NOMO-1 (cell line): ENCODE measurements around the gene SLC25A14.

ENCODE experiments used
- DNase-seq, 2 experiments: peaks; one replicate each; lab custom pipeline; 2025; ENCODE audit not compliant: unreplicated experiment in 2 of 2; lab: John Stamatoyannopoulos, UW

SLC25A14 gene

DNA sequence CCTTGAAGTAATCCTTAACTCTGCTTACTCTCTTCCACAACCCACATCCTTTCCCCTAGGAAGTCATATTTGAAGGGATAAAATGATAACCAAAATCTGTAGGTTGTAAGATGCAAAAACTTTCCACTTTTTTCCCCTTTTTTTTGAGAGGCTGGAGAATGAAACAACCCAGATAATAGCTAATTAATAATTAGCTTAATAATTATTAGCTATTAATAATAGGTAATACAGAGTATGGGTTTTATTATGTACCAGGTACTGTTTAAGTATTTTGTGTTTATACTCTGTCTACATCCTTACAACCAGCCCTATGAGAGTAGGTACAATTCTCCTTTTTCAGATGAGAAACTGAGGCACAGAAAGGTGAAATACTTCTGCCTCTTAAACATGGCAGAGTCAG lies 36.4 kb downstream of the SLC25A14 start:
- DNase-seq = no peak

DNA sequence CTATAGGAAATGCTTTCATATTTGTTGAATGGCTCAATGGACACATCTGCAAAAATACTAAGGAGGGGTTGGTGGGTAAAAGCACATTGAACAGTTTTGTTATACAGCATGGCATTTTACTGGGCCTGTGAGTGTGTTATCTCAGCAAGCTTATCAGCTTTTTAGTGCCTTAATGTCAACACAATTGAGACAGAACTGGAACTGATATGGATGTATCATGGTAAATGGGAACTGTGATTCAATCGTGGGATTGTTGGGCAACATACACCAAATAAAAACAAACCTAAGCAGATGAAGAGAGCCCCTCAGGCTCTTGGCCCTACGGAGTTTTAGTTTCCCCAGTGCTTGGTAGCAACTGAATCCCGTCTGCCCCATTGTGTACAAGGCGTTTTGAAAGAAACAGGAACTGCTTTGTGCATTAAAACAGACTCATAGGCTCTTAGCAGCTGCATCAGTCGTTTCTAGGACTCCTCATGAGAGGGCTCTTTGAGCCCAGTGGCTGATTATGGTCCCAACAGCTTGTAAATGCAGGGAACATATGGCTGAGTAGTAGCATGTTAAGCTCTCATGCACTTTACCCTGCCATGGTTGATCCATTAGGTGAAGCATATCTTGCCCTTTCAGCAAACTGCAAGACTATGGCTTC lies 38.4 kb downstream of the SLC25A14 start:
- DNase-seq = no peak

DNA sequence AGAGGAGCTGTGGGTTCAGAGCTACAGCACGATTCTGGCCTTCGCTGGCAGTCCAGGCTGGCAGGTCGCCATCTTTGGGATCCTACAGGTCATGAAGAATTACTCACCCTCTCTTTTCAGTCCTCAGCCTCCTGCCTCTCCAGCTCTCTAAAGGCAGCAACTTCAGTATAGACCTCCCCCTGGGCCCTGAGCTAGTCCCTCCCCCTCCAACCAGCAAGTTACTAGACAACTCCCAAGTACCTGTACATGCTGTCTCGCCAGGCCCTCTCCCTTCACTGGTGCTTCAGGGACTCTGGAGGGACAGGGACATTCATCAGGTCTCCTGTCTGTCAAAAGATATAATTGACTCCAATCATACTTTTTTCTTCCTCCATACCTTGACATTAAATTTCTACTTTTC lies 45.8 kb downstream of the SLC25A14 start, which contains the start of gene GPR119:
Gene GPR119, minus strand, starts transcription at position 155 of the 400 bp plus-strand sequence. CDS start 227 bp downstream, outside the sequence.
- DNase-seq = no peak

DNA sequence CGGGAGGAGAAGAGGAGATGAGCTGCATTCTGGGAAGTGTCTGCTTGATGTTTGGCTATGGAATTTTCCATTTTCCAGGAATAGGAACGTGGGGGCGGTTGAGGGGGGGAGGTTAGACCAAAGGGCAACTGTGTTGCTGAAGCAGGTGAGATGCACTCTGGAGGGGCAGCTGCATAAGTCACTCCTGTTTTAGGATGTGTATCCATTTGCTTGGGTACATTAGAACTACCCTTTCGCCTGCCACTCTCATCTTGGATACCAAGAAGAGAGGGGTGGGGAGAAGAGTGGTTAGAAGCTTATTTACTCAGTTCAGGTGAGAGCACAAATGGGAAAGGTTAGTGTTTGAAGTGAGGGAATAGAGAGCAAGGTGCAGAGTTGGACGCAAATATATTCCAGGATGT lies 46.7 kb downstream of the SLC25A14 start:
- DNase-seq = no peak

DNA sequence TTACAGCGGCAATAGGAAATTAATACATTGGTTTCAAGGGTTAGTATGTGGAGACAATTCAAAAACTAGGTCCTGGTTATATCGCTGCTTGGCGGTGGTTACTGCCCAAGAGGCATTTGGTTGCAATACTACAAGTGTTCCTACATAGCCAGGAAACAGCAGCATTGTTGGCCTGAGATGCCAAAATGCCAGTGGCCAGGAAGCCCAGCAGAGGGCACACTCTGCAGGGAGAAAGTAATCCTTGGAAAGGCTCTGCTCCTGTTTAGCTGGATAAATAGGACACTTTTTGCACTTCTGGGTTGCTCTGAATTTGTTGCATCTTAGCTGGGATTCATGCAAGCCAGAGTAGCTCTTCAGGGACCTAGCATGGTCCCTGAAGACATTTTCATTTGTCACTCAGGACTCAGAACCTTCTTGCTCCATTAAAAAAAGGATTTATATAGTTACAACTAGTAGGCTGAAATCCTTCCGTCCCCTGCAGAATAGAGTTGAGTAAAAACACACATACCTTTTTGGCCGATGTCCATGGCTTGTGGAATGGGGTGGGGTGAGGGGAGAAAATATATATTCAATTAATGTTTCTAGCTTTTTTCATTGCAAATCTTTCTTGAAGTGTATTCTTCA lies 53.8 kb downstream of the SLC25A14 start:
- DNase-seq = no peak

DNA sequence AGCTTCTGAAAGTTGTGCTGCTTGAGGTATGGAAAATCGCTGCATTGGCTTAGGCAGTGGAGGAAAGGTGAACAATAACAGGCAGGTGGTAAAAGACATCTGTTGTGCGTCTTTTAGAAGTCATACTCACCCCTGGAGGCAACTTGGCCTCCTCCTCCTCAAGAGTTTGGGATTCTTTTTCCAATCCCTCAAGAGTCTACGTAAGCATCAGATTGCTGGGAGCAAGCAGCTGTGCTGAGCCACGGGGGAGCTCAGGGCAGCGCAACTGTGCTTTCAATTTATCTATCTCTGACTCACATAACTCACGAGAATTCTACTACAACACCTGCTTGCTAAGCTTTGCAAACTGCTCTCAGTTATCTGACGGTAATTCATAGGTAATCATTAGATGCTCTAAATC lies 55.6 kb downstream of the SLC25A14 start:
- DNase-seq = no peak

DNA sequence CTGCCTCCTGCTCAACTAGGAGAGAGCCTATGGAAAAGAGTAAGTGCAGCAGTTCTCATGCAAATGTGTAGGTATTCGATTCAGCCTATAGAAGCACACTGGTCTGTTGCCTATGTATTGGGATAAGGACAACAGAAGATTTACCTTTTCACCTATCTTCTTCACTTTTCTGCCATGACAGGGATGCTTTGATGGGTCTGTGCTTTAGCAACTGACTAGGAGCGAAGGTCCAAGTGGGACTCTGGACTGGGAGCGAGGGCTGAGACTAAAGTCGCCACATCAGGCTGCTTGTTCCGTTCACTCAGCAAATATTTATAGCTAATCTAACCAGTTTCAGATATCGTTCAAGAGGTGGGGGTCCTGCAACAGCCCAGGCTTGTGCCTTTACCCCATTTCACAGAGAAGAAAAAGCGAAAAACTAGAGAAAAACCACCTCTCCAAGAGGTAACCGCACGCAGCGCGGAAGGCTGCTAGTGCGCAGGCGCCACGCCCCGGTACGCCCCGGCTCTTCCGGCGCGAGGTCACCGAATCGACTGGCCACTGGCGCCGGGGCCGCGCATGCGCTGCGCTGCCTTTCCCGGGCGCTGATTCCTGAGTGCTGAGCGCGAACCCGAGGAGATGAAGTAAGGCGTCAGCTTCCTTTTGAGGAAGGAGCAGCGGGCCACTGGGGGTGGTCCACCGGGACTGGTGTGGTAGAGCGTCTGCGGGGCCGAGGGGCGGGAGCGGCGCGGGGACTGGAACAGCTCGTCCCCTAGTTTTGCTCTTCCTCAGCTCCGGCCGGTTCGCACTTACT lies 61.9 kb downstream of the SLC25A14 start, which contains the start of gene RBMX2:
Gene RBMX2, plus strand, starts transcription at position 573 of the 793 bp plus-strand sequence. Its CDS starts 46 bp downstream, at position 619.
- peak; percentile 38 to 75 for DNase-seq

DNA sequence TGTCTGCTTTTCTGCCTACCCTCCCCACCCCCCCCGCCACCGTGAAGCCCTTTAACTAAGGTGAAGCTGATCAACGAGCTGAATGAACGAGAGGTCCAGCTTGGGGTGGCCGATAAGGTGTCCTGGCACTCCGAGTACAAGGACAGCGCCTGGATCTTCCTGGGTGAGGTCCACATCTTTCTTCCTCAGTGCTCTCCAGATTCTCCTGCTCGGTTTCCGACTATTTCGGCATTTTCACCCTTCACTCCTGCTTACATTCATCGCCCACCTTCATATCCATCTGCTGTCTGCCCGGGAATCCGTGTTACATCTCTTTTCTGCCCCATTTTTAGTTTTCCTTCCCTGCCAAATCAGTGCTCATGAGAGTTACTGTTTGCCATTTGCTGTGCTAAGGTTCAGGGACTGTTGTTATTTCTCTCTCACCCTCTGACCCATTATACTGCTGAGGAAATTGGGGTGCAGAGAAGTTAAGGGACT lies 62.5 kb downstream of the SLC25A14 start:
- DNase-seq = no peak

DNA sequence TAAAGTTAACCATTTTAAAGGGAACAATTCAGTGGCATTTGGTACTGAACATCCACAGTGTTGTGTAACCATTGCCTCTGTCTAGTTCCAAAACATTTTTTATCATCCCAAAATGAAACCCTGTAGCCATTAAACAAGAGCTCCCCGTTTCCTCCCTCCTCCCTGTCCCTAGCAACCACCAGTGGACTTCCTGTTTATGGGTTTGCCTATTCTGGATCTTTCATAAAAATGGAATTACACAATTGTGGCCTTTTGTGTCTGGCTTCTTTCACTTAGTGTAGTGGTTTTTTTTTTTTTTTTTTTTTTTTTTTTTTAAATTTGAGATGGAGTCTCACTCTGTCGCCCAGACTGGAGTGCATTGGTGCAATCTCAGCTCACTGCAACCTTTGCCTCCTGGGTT lies 73.7 kb downstream of the SLC25A14 start:
- no peak for DNase-seq

DNA sequence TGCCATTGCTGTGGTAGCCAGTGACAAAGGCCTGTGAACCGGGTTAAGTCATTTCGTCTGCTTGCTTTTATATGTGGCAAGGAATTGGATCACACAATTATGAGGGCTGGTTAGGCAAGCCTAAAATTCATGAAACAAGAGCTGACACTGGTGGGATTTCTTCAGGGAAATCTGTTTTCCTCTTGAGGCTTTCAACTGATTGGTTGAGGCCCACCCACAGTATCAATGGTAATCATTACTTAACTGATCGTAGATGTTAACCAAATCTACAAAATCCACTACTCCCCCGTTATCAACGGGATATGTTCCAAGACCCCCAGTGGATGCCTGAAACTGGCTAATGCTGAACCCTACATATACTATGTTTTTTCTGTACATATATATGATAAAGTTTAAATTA lies 75.1 kb downstream of the SLC25A14 start:
- no peak for DNase-seq

DNA sequence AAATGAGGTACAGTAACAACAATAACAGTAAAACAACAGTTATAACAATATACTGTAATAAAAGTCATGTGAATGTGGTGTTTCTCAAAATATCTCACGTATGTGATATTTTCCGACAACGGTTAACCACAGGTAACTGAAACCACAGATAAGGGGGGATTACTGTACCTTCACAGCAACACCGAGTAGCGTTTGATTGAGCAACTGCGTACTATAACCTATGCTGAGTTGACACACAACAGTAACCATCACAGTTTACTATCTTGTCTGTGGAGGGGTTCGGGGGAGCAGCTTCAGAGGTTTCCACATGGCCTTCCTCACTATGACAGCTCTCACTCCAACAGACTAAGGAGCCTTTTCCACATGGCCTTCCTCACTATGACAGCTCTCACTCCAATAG lies 75.5 kb downstream of the SLC25A14 start:
- DNase-seq = no peak

DNA sequence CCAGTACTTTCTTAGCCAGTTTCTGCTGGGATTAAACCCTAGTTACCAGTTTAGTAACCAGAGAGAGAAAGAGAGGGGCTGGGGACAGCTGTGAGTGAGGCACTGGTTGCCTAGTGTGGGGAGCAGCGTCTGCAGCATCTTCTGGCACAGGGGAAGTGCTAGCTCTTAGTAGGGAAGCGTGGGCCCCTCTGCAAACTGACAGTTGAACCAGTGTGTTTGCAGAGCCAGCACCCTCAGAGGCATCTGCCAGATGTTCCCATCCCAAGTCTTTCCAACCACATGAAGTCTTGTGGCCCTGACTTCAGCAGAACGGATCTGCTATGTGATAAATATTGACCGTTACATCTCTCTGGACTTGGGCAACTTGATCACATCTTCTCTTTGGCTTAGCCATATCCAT lies 77.1 kb downstream of the SLC25A14 start:
- no peak for DNase-seq

DNA sequence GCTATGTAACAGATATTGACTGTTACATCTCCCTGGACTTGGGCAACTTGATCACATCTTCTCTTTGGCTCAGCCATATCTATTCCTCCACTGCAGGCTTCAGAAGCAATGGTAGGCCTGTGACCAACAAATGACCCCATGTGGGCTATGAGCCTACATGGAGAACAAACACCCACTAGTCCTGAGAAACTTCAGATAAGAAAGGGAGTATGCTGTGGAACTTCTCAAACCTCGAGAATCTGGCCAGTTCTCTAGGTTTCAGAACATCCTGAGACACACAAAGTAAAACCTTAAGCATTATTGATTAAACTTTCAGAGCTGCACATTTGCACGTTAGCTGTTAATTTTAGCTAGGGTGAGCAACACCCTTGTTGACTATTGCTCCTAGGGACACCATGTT lies 78.3 kb downstream of the SLC25A14 start:
- no peak for DNase-seq

DNA sequence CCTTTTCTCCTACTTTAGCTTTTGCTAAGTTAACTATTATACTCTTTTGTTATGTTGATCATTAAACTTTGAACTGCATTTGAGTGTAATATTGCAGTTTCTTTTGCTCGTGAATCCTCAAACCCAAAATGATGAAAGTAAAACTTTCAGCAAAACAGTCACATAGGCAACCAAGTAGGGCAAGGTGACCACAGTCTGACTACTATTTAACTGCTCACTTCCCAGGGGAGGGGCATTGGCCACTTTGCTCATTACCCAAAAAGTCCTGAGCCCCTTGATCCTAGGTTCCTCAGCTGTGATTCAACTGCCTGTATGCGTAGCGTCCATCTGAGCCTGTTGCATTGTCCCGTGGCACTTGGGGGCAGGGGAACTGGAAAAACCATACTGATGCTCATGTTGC lies 79.0 kb downstream of the SLC25A14 start:
- DNase-seq = no peak

DNA sequence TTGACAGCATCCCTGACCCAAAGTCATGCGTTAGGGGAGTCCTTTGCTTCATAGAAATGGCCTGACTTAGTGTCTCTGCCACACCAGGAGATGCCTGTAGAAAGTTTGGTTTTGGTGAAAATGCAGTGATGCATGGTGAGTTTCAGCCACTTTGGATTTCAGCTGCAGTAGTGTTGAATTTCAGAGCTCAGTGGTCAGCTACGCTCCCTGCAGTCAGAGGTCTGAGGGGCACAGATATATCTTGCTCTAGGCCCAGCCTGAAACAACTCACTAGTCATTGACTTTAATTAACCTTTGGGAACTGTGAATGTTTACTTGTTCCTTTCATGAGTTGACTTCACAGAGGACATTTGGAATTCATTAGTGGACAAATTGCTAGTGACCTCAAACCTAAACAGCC lies 79.5 kb downstream of the SLC25A14 start:
- no peak for DNase-seq
